Measurements from ENCODE around the gene TSC1.

- TF ChIP-seq, protein P1, sequence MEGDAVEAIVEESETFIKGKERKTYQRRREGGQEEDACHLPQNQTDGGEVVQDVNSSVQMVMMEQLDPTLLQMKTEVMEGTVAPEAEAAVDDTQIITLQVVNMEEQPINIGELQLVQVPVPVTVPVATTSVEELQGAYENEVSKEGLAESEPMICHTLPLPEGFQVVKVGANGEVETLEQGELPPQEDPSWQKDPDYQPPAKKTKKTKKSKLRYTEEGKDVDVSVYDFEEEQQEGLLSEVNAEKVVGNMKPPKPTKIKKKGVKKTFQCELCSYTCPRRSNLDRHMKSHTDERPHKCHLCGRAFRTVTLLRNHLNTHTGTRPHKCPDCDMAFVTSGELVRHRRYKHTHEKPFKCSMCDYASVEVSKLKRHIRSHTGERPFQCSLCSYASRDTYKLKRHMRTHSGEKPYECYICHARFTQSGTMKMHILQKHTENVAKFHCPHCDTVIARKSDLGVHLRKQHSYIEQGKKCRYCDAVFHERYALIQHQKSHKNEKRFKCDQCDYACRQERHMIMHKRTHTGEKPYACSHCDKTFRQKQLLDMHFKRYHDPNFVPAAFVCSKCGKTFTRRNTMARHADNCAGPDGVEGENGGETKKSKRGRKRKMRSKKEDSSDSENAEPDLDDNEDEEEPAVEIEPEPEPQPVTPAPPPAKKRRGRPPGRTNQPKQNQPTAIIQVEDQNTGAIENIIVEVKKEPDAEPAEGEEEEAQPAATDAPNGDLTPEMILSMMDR (IDR thresholded peaks at IDR 0.05): no peak
- TF ChIP-seq POLR2AphosphoS5 (IDR thresholded peaks at IDR 0.05) (peak in 2 of 3 donors; percentile 81 to 91), POLR2A (IDR thresholded peaks at IDR 0.05) (peak in 1 of 2 donors; percentile 28)
Observed at GRCh38 chr9:132944294-132945185, at the start of gene TSC1.

All from suprapubic skin (tissue), 4 donors.